GM12891 (cell line): ENCODE results near the gene TBC1D1.

Experiments
- POLR2A ChIP-seq: IDR thresholded peaks from 2 replicates; pipeline ENCODE4 v1.6.1; 2011; ENCODE audit warnings: low read depth, low read length, control low read depth
- POLR2AphosphoS5 ChIP-seq: IDR thresholded peaks from 2 replicates; pipeline ENCODE4 v1.6.1; 2011; ENCODE audit warnings: low read depth, low read length, control low read depth
- POU2F2 ChIP-seq: IDR thresholded peaks from 2 replicates; pipeline ENCODE4 v1.6.1; 2011; ENCODE audit warnings: low read depth, mild to moderate bottlenecking, control low read depth, low read length, moderate library complexity
- SPI1 ChIP-seq: IDR thresholded peaks from 2 replicates; pipeline ENCODE4 v1.6.1; 2011; ENCODE audit warnings: low read depth, low read length, control low read depth
- TAF1 ChIP-seq: IDR thresholded peaks from 2 replicates; pipeline ENCODE4 v1.6.1; 2011; ENCODE audit warnings: low read depth, low read length, control low read depth

- TF ChIP-seq POLR2A (no peak), POLR2AphosphoS5 (no peak), TAF1 (no peak), SPI1 (no peak), POU2F2 (no peak)
Observed at GRCh38 chr4:37908488-37909331, 17.8 kb downstream of the TBC1D1 start.
